HepG2 (cell line): ENCODE measurements around the gene IL1RL1. TPM values are rescaled to one million over a fixed set of nuclear protein-coding genes. Genes with fewer than 3 reads are reported as not detected.

ENCODE experiments used
- ATAC-seq: fragments of 200-7000 bp; cut with Tn5 transposase; 3 replicates; pipeline ENCODE4 v1.9.1; 2020; ENCODE audit warnings: mild to moderate bottlenecking, moderate library complexity
- BruUV-seq: library from RNA; stranded (reverse); fragments of 400-500 nt; replicated peaks from 2 replicates; lab custom pipeline; 2021; lab: Mats Ljungman, UMichigan
- CTCF ChIA-PET: fragments of 300-600 bp; formaldehyde crosslinking; extraction: SDS; loops from one replicate; lab custom pipeline; 2021; ENCODE audit warnings: low total read pairs, inconsistent platforms, low intra/inter-chr PET ratio; lab: Yijun Ruan, JAX
- POLR2A ChIA-PET: fragments of 350-600 bp; sonication (Branson Sonifier 250); formaldehyde crosslinking; loops from one replicate; lab custom pipeline; 2020; ENCODE audit warnings: antibody characterized with exemption, inconsistent platforms; lab: Yijun Ruan, JAX
- DNase-seq: peaks from one replicate; pipeline ENCODE4 v3.0.0-alpha.2; 2015; ENCODE audit warnings: low spot score
- FAIRE-seq: peaks from 3 replicates; lab custom pipeline; 2011; peaks lifted over from hg19 to GRCh38; lab: Jason Lieb, UNC
- H2AFZ ChIP-seq: one replicate; pipeline ENCODE4 v1.6.1; 2011; ENCODE audit warnings: low read length, inconsistent platforms
- H3K27ac ChIP-seq: fragments of 300-600 bp; 3 replicates; pipeline ENCODE4 v1.8.0; 2011; ENCODE audit warnings: mixed run types, mild to moderate bottlenecking, mixed read lengths, low read length, inconsistent platforms; ENCODE audit not compliant: insufficient read depth; ENCODE audit errors: extremely low read length
- H3K27me3 ChIP-seq, 2 experiments: fragments of 200-600 bp in 1 of 2; 2 replicates in 1 of 2; 3 replicates in 1 of 2; pipeline versions ENCODE4 v1.6.0 to v1.8.0; 2011; ENCODE audit warnings: low read length in 2 of 2, mild to moderate bottlenecking in 2 of 2, moderate library complexity in 2 of 2, inconsistent platforms in 1 of 2; ENCODE audit not compliant: insufficient read depth in 2 of 2, control insufficient read depth in 1 of 2
- H3K36me3 ChIP-seq, 2 experiments: fragments of 200-600 bp in 1 of 2; replicated peaks in 1 of 2; 2 replicates in 1 of 2; 3 replicates in 1 of 2; pipeline versions ENCODE4 v1.5.1 to v1.8.0; 2011; ENCODE audit warnings: low read length in 2 of 2, inconsistent platforms in 1 of 2; ENCODE audit not compliant: insufficient read depth in 2 of 2, control insufficient read depth in 1 of 2
- H3K4me1 ChIP-seq: 2 replicates; pipeline ENCODE4 v1.5.1; 2012; ENCODE audit warnings: low read length, inconsistent platforms; ENCODE audit not compliant: insufficient read depth
- H3K4me2 ChIP-seq: 2 replicates; pipeline ENCODE4 v1.6.0; 2011; ENCODE audit warnings: low read depth, low read length, inconsistent platforms
- H3K4me3 ChIP-seq, 3 experiments: fragments of 200-600 bp in 1 of 3; sonication (generic), shearing (Covaris generic) in 1 of 3; replicated peaks in 1 of 3; 2 replicates each; pipeline ENCODE4 v1.5.1; 2011 to 2016; ENCODE audit warnings: low read length in 3 of 3, inconsistent platforms in 2 of 3, low read depth in 2 of 3, mild to moderate bottlenecking in 2 of 3, control low read depth in 1 of 3, mixed read lengths in 1 of 3; ENCODE audit not compliant: insufficient read depth in 1 of 3
- H3K79me2 ChIP-seq: one replicate; pipeline ENCODE4 v1.6.1; 2011; ENCODE audit warnings: low read length, inconsistent platforms; ENCODE audit not compliant: insufficient read depth
- H3K9ac ChIP-seq: 2 replicates; pipeline ENCODE4 v1.6.0; 2011; ENCODE audit warnings: mild to moderate bottlenecking, low read depth, low read length, inconsistent platforms; ENCODE audit not compliant: insufficient read depth
- H3K9me3 ChIP-seq: 2 replicates; pipeline ENCODE4 v1.5.1; 2012; ENCODE audit warnings: mild to moderate bottlenecking, low read length
- H4K20me1 ChIP-seq: 2 replicates; pipeline ENCODE4 v1.6.0; 2011; ENCODE audit warnings: inconsistent platforms, mild to moderate bottlenecking, low read length, moderate library complexity; ENCODE audit not compliant: insufficient read depth
- DMTF1 ChIP-seq: sonication (generic); formaldehyde crosslinking; IDR thresholded peaks from 2 replicates; pipeline ENCODE4 v1.4.0; 2020; ENCODE audit warnings: mild to moderate bottlenecking, missing genetic modification reagents
- MXI1 ChIP-seq: IDR thresholded peaks from 3 replicates; pipeline ENCODE4 v1.6.1; 2012; ENCODE audit warnings: low read depth, low read length, inconsistent platforms, borderline replicate concordance
- TGIF2 ChIP-seq: IDR thresholded peaks from 2 replicates; pipeline ENCODE4 v1.6.1; 2016; ENCODE audit warnings: control low read depth, missing compliant biosample characterization
- ZBTB2 ChIP-seq: sonication (generic); formaldehyde crosslinking; IDR thresholded peaks from 2 replicates; pipeline ENCODE4 v1.8.0; 2022; ENCODE audit warnings: low read depth, missing genetic modification reagents
- ZNF232 ChIP-seq: sonication (generic); formaldehyde crosslinking; IDR thresholded peaks from 2 replicates; pipeline ENCODE4 v1.4.0; 2020; ENCODE audit warnings: missing genetic modification reagents, borderline replicate concordance
- ZNF75D ChIP-seq: sonication (generic); formaldehyde crosslinking; IDR thresholded peaks from 2 replicates; pipeline ENCODE4 v1.8.1; 2023; ENCODE audit warnings: missing genetic modification reagents, mild to moderate bottlenecking, borderline replicate concordance
- ZNF773 ChIP-seq: sonication (generic); formaldehyde crosslinking; IDR thresholded peaks from 2 replicates; pipeline ENCODE4 v1.4.0; 2020; ENCODE audit warnings: missing genetic modification reagents, borderline replicate concordance
- WGBS: methylation state at CpG from one replicate; pipeline ENCODE4 v1.1.6; 2017; ENCODE audit warnings: low lambda C conversion rate; 5-methylcytosine and 5-hydroxymethylcytosine counted together
- in situ Hi-C: cut with HindIII; loops from 2 replicates; pipeline ENCODE4 v1.10.0; 2017; ENCODE audit warnings: low pct_unique_long_range_greater_than_20kb; ENCODE audit not compliant: extremely low pct_ligation_motif_present
- intact Hi-C: fragments of 100-400 bp; cut with micrococcal nuclease; formaldehyde crosslinking; loops from one replicate; pipeline ENCODE4 v1.10.0; 2022; ENCODE audit not compliant: unreplicated experiment
- polyA plus RNA-seq, 8 experiments: library from polyadenylated mRNA; depleted of rRNA in 3 of 8; stranded (reverse) in 7 of 8; unstranded in 1 of 8; fragments of >200 nt; fragmentation: Illumina TruSeq in 4 of 8; extraction: Trizol in 4 of 8; gene quantifications; 2 replicates each; pipeline versions ENCODE4 v1.2.1 to v1.2.3, GENCODE V29; 2011 to 2016; ENCODE audit warnings: low read depth in 4 of 8, missing spikeins in 1 of 8, mixed read lengths in 1 of 8; ENCODE audit not compliant: insufficient read depth in 1 of 8
- total RNA-seq, 5 experiments: library from RNA; depleted of rRNA; stranded (reverse); fragments of >200 nt; fragmentation: Illumina TruSeq; extraction: Trizol; gene quantifications; 2 replicates each; pipeline ENCODE4 v1.2.3, GENCODE V29; 2016; ENCODE audit warnings: low read depth in 1 of 5

Gene IL1RL1
- total and polyA plus RNA-seq, 2 of the 13 experiments (the other 11 are each of a cell fraction or from before 2014, with no cell fraction given): 0.02 to 0.03 TPM

GRCh38 chr2:102283996-102284395 is 27.4 kb upstream of the IL1RL1 start (continued):
- TF ChIP-seq DMTF1 (CRISPR knock-in tag) (no peak), MXI1 (no peak), ZBTB2 (CRISPR knock-in tag) (no peak), ZNF232 (CRISPR knock-in tag) (no peak)

- Histone ChIP-seq H3K27me3 (peaks cover 0 to 8% of the 10 kb centered on the region in 2 experiments; a peak in 2 of 5 replicates), H3K79me2 (no peaks in the 10 kb centered on the region), H3K27ac (no peak overlapping the region), H3K9me3 (no peaks in the 10 kb centered on the region), H3K36me3 (no peaks in the 10 kb centered on the region), H2AFZ (no peak overlapping the region), H3K4me2 (no peak overlapping the region), H4K20me1 (no peaks in the 10 kb centered on the region), H3K9ac (no peak overlapping the region), H3K4me3 (no peak overlapping the region), H3K4me1 (no peaks in the 10 kb centered on the region)
- no peak for DNase-seq
- ChIA-PET CTCF (no interaction called here), POLR2A (no interaction called here)
- no peak for ATAC-seq
- TF ChIP-seq TGIF2 (CRISPR knock-in tag) (no peak), ZNF75D (CRISPR knock-in tag) (no peak), ZNF773 (CRISPR knock-in tag) (no peak)
- intact Hi-C loops: no loop called here
- BruUV-seq: no TSS peak
- in situ Hi-C loops: no loop called here
- FAIRE-seq: no peak
- WGBS: 74% methylated on average over 3 of the region's 3 CpGs
These were observed 26.8 kb upstream of the IL1RL1 start for GRCh38 chr2:102284611-102285010.
